ENCODE data around the gene RPS29. TPM values are rescaled to one million over a fixed set of nuclear protein-coding genes. Genes with fewer than 3 reads are reported as not detected.

The RPS29 gene
- total and polyA plus RNA-seq, 9 of the 15 experiments (the other 6 are each of a cell fraction or from before 2014, with no cell fraction given): 1,545 to 5,012 (median 2,448) TPM

- TF ChIP-seq STAT6 (CRISPR knock-in tag; IDR thresholded peaks at IDR 0.05) (no peak), ZNF274 (IDR thresholded peaks at IDR 0.05; ENCODE audit: borderline replicate concordance, low read depth, low read length) (no peak), BCLAF1 (IDR thresholded peaks at IDR 0.05; ENCODE audit: borderline replicate concordance in 1 of 2, control insufficient read depth in 1 of 2, low read depth in 2 of 2, low read length in 1 of 2) (no peak), MTF1 (CRISPR knock-in tag; IDR thresholded peaks at IDR 0.05; ENCODE audit: borderline replicate concordance) (no peak), RAD51 (IDR thresholded peaks at IDR 0.05; ENCODE audit: borderline replicate concordance, low read depth) (no peak), RBM17 (IDR thresholded peaks at IDR 0.05; ENCODE audit: borderline replicate concordance, low read depth, low read length) (no peak), ZKSCAN3 (CRISPR knock-in tag; IDR thresholded peaks at IDR 0.05) (no peak), BRCA1 (IDR thresholded peaks at IDR 0.05) (no peak), BRCA1 (CRISPR knock-in tag; IDR thresholded peaks at IDR 0.05) (no peak), DIDO1 (tag; IDR thresholded peaks at IDR 0.05; ENCODE audit: low read depth) (0 out of 2 replicates have a peak, but pooled peaks have one; percentile 33), SRSF9 (IDR thresholded peaks at IDR 0.05; ENCODE audit: borderline replicate concordance, low read depth, low read length) (no peak), EZH2 (IDR thresholded peaks at IDR 0.05; ENCODE audit: borderline replicate concordance, low read depth, low read length) (no peak), NR2C1 (IDR thresholded peaks at IDR 0.05) (no peak), NR2C1 (tag; IDR thresholded peaks at IDR 0.05) (0 out of 2 replicates have a peak, but pooled peaks have one; percentile 42), FOXK2 (conservative IDR thresholded peaks at IDR 0.05 in 1 of 2, IDR thresholded peaks at IDR 0.05 in 1 of 2; ENCODE audit: low read depth in 2 of 2) (no peak), FOXP4 (CRISPR knock-in tag; IDR thresholded peaks at IDR 0.05; ENCODE audit: borderline replicate concordance) (no peak), FOXJ3 (CRISPR knock-in tag; IDR thresholded peaks at IDR 0.05) (no peak), SP1 (CRISPR knock-in tag; IDR thresholded peaks at IDR 0.05) (peak; percentile 80), GABPB1 (CRISPR knock-in tag; IDR thresholded peaks at IDR 0.05) (peak; percentile 15; the same call in 1 of the 2 replicates)
Observed at GRCh38 chr14:49598485-49599300, 12.5 kb upstream of the RPS29 start, which contains the start of gene LRR1 (continued).
